ENCODE measurements around the gene RBMS3.
"Not testable (repeated sequence)": the region's sequence is repeated elsewhere in the genome, so short reads cannot be mapped to it uniquely, and the experiment has no call there.

RBMS3 gene

DNA sequence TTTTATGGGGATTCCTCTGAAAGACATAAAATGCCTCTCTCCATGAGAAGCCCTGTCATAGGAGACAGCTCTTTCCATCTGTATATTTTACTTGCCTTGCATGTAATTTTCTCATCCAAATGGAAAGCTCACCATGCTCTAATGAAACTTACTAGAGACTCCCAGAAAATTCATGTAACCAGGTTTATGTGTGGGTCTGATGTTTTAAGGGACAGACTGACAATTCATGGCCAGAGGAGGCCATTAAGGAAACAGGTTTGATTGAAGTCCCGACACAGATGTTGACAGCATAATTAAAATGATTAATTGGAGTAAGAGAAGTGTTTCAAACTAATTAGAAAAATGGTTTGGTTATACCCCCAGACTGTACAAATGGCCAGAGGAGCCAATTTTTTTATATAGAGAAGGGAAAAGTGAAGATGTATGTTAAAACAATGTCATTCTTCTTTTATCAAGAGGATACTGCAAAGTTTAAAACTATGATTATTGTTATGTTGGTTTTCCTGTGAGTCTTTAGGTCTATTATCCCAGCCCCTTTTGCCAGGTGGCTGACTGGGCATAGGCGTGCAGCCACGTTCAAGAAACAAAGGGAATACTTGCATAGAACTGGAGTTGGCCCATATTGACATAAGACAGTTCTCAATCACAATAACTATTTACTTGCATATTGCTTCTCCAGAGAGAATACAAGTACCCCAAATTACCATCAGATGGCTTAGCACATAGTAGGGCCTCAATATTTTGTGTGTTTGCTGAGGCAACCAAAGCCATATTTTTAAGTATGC, 64.8 kb downstream of the RBMS3 start:
- DNase-seq, result no peak

DNA sequence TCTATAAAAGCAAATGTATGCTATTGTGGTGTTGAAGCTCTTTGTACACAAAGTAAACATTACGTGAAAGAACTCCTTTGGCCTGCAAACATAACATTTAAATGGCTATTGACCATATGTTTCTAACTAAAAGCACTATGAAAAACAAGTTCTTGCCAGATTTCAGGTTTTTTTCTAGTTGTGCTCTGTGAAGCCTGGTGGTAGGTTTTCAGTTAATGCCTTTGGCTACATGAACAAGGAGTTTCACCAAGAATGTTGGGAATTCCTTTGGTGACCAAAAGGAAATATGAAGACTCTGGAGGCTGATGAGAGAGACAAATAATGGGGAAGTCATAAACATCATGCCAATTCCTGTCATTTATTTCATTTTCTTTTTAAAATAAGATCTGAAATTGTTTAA, 66.0 kb downstream of the RBMS3 start:
- no peak for DNase-seq

DNA sequence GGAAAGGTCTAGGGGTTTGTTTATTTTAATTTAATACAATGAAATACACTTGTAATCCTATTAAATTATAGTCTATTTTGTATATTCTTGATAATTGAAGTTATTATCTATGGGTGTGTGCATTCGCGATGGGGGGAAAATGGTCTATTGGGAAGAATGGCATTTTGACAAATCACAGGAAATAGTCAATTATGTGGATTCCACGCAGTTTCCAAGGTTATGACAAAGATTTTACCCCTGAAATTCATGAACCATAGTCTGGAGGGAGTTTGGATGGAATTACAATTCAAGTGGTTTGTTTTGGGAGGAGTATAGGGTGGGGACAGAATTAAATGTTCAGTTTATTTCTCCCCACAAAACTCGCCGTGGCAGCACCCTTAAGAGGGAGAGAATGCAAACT, 66.5 kb downstream of the RBMS3 start:
- no peak for DNase-seq

DNA sequence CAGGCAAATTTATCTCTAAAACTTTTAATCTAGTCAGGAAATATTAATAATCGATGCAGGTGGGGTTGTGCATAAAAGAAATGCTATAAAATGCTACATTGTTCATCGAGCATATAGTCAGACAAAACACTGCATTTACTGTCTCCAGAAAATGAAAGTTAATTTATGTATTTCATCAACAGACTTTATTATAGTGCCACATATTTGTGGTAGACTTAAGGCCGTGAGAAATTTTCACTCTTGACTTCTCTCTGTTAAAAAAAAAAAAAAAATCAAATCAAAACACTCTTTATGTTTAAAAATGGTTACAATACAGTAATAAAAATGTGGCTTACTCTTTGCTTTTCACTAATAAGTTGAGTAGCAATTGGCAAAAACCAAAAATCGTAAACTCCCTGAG, 67.4 kb downstream of the RBMS3 start:
- no peak for DNase-seq

DNA sequence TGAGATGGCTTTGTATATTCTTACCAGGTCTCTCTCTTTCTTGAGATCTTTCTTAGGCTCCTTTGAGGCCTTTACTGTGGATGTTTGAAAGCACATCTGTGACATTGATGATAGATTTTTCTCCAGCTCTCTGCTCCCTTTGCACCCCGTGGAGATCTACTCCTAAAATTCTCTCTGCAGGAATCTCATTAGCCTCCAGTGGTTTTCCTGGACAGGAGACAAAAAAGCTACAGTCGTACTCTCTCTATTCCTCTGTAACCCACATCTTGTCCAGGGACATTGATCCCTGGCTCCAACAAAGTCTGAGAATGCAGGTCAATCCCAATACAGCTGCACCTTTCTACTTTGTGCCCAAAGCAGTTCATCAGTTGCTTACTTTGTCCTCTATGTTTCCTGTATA, 68.2 kb downstream of the RBMS3 start:
- DNase-seq, result no peak

DNA sequence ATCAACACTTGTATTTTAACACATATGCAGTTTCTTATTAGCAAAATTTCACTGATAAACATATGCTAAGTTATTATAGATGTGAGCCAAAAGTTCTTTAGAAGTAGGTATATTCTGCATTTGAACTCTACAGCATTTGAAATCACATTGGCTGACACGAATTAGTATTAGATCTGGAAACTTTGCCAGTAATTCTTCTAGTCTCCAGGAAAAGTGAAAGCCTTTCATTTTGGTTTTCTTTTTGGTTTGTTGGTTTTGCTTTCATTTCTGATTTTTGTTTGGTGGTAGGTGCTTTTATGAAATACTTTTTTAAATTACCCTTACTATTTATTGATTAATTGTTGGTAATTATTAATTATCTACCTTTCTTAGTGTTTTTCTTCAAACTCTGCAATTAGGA, 72.9 kb downstream of the RBMS3 start:
- no peak for DNase-seq

DNA sequence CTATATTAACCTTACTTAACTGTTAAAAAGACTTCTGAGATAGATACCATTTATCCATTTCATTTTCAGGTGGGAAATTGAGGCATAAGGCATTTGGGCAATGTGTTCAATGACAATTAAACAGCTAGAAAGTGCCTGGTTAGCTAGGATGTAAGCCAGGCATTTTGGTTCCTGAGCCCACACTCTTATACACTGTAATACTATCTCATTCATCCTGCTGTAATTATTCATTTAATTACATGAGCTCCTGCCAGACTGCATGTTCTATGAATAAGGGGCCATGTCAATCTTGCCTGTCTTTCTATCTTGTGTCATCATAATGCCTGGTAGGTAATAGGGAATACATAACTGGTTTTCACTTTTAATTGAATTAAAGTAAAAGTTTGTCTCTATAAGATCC, 74.0 kb downstream of the RBMS3 start:
- no peak for DNase-seq

DNA sequence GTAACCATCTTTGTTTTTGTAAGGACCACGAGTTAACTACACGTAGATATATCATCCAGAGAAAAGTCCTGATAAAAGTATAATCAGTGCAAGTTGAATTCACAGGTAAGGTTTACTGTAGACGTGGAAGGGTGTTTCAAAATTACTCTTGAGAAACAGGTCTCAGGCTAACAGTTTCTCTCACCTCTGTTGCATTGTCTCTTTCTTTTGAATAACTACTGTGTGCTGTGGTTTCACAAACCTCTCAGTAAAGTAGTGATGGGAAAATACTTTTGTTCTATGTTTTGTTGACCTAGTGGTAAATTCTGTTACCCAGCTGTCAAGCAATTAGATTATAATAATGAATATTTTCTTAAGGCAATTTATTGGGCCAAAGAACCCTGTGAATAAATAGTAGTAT, 75.2 kb downstream of the RBMS3 start:
- no peak for DNase-seq

DNA sequence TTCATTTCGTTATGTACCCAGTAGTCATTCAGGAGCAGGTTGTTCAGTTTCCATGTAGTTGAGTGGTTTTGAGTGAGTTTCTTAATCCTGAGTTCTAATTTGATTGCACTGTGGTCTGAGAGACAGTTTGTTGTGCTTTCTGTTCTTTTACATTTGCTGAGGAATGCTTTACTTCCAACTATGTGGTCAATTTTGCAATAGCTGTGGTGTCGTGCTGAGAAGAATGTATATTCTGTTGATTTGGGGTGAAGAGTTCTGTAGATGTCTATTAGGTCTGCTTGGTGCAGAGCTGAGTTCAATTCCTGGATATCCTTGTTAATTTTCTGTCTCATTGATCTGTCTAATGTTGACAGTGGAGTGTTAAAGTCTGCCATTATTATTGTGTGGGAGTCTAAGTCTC, 79.4 kb downstream of the RBMS3 start:
- not testable (repeated sequence) for DNase-seq

DNA sequence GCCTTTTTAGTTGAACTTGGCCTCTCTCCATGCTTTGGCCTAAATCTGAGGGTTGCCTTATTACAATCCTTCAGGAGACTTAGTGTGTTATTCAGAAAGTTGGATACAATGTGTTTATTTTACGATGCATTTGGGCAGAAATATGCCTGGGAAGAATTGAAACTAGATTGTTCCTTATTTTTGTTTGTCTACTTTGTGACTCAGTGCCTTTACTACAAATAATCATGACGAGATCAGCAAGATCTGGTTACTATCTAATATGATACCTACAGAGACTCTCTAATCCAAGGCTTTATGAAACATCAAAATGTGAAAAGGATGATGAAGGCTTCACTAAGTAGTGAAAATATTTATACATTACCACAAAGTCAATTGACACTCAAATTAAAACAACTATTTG, 82.2 kb downstream of the RBMS3 start:
- no peak for DNase-seq

DNA sequence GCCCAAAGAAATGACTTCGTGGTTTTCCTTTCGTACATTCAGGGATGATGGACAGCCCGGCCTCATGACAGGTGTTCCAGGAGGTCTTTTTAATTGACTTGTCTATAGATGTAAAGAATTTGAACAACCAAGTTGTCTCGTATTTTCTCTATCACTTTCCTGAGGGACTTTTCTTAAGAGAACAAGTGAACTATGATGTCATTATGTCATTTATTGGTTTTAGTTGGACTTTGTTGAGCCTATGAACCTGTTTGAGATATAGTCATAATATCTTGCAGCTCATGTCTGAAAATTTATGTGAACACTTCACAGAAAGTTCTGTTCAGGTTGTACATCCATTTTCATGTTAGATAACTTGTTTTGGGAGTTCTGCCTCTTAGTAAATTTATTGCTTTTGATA, 89.2 kb downstream of the RBMS3 start:
- no peak for DNase-seq

DNA sequence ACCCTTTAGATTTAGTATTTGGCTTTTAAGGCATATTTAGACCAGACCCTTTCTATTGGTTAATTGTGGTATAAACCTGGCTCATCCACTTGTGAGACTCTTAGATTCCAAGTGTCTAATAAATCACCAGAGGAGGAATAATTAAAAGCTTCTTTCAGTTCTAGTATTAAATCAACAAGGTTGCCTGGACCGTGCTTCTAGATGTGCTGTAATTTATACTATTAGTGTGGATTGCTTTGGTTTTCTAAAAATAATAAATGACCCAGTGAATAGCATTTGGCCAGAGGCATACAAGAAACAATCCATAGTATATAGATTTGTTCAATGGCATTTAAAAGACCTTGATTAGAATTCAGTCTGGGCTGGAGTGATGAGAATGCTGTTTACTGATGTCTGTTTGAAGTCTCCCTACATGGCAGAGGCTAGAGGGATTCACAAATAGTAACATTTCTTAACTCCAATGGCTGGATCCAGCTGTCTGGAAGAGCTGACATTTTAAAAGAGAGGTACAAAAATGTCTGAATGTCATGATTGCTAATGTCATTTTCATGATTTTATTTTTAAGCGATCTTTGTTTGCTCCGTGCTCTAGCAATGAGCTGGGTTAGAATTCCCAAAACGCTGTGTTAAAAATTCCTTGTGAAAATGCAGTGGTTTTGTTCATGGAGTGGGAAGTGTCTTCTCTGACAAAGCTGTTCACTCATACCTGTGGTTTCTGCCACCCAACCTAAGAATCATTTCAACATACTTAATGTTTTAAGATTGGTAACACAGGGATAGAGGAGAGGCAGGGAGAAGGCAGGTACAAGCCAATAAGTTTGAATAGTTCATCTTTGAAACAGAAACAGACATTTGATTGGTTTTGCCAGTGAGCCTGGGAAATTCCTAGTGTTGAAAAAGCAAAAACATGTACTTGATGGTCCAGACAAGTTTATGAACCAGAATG, 89.9 kb downstream of the RBMS3 start:
- DNase-seq, result no peak

DNA sequence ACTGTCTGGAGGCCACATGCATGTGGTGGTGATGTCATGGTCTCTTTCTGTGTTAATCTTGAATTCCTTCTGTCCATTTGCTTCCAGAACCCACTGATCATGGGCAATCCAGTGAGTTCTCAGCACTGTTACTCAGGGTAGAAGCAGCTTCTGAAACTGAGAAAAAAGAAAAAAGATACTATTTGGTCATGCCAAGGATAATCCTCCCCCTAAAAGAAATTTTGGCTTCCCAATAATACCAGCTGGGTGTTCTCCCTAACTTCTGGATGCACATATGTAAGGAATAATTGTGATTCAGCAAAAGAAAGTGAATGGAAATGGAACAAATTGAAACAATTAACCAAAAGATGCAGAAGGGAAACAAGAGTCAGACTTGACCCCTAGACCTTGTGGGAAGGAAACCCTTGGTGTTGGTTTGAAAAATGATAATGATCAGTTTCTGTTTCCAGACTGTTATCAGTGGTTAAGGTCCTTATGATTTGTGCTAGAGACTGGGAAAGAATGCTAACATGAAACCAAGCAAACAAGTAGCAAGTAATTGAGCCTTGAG, 92.3 kb downstream of the RBMS3 start:
- DNase-seq, result no peak

DNA sequence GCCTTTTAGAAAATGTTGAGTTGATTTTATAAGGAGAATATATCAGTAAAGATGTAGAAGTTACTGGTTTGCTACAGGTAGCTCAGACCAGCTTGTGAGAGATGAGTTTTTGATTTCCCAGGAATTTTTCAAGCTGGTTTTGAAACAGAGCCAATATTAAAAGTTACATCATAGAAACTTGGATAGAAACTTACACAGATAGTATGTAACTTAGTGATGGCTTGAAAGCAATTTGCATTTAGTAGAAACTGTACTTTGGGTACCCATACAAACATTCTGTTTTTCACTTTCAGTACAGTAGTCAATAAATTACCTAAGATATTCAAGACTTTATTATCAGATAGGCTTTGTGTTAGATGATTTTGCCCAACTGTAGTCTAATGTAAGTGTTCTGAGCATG, 93.4 kb downstream of the RBMS3 start:
- DNase-seq, result no peak

DNA sequence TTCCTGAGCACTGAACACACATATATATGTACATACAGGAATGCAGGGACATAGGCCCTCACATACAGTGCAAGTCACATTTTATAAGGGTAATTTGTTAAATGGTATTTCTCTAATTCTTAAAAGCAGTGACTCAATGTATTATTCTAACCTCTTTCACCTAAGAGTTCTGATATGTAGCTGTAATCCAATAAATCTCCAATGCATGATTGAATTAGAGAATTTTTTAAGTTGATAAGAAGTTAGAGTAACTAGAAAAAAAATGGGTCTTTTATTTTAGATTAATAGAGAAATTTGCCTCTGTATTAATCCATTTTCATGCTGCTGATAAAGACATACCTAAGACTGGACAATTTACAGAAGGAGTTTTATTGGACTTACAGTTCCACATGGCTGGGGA, 98.2 kb downstream of the RBMS3 start:
- no peak for DNase-seq

DNA sequence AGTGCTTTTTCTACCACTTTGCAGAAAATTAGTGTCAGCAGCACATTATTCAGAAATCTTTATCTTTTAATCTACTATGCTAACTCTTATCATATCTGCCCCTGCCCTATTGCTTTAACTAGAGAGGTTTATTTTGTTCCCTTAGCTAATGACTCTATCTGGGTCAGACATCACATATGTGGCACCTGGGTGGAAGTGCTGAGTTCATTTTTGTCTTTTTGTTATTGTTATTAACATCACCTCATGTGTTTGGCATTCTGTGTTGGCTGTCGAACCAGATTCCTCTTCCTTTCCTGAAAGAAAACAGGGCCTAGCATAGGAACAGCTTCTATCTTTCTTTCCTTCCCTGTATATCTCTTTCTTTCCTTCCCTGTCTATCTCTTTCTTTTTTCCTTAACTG, 100.7 kb downstream of the RBMS3 start:
- DNase-seq, result no peak

DNA sequence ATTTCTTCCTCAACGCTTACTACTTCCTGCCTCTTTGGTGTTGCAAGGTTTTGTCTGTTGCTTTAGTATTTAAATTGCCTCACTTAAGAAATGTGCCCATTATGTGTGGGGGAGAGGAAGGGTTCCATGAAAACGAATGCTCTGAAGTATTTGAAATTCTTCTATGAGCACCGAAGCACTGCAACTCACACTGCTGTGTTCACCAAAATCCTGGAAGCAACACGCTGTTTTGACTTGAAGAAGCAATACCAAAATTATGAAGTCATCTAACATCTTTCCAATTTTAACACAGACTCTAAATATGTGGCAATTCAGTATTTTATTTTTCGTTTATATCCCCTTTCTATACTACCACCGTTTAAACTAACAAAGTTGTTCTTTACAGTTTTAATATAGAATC, 101.5 kb downstream of the RBMS3 start:
- no peak for DNase-seq

DNA sequence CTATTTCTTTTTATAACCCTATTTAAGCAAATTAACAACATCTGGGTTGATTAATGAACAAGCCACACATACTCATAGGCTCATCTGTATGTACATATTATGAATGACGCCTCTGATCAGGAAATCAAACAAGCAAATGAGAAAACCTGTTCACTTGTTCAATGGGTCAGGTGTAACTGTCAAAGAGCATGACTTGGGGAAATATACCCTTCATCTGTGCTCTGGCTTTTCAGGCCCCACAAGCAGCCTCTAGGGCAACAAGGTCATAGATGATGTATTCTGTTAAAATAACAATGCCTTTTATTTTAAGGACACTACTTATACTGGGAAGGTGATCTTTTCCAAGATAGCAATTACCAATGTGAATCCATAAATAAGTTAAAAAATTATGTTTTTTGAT, 102.0 kb downstream of the RBMS3 start:
- DNase-seq, result no peak

DNA sequence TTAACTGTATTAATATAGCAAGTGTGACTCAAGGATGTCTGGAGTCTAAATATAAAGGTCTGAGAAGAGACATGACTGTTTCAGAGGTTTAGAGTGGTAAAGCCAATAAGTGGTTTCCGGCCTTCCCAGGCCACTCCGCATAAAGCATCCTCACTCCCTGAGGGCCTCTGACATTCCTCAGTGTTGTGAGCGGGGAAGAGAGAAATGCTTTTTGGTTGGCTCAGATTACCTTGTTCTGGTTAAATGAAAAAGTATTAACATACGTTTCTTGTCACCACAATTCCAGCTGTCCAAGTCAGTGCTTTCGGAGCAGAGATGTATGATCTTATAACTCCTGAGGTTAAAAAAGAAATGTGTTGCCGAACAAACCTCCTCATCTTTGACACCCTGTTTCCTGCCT, 103.8 kb downstream of the RBMS3 start:
- no peak for DNase-seq

DNA sequence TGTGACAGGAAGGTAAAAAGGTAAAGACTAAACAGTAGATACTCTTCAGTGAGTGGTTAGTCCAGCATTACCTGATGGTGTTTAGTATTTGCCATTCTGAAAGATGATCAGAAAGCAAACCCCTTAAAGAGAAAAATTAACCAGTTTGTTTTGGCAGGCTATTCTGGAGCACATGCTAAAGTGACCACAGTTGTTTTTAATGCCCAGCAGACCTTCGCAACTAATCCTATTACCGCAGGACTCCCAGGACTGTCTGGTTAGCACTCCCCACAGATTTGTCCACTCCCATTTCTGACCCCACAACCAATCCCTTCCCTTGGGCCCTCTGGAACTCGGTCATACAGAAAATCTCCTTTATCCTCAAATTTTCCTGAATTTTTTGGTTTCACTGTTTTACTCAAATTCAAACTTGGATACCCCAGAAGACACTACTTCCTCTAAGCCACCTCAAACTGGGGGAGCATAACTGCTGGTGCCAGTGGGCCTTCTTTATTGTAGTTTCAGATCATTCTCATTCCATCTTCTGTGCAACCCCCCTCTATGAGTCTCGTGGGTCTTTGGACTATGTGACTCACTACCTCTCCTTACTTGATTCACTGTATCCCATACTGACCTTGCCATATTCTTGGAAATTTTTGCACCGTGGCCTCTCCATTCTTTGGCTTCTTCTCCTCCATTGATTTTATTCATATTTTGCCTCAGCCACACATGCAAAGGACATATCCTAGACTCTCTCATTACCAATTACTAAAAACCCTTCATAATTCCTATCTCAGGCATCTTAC, 104.4 kb downstream of the RBMS3 start:
- DNase-seq, result no peak

DNA sequence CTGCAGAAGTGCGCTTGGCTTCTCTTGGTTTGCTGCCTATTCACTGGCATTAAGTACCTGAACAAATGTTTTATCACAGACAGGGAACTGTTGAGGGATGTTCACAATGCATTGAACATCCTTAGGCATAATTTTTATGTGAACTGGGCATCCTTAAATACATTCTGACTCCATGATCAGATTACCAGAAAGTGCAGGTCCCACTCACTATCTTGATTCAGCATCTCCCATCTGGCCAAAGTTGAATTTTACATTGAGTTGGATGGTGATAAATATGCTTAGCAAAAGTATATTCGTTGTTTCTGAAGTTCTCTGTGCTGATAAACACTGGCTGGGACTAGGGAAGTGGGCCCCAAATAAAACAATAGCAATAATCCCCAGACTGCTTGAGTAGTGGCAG, 108.5 kb downstream of the RBMS3 start:
- DNase-seq, result no peak

DNA sequence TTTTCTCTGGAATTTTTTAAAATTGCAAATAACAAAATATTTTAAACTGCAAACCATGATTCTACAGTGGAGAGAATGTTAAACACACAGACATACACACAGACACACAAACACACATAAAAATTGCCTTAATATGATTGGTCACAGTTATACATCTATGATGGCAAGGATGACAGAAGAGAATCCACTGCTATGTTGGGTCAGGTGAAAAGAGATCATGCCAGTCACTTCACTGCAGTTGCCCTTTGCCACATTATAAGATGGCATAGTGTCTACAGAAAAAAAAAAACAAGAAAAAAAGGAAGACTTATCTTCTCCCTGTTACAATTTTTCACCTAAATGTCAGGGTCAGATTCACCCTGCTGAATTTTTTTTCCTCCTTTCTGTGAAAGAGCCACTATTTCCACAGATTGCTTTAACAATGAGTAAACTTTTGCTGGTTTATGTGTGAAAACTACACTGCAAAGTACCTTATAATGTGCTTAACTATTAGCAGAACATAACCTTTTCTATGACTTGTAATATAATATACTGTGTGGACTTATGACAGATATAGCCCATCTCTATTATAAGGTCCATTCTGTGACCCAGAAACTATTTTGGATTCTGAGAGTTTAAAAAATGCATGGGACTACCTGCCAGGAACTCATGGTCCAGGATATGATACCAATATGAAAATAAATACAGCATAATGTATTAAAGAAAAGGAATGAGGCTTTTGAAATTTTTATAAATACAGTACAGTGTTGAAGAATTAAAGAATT, 111.9 kb downstream of the RBMS3 start:
- DNase-seq, result no peak

All from SHP77 treated with DMSO at 0.1 percent for 48 hours (cell line).